NK-92 (cell line): ENCODE results near the gene SCRN3.

Source experiments
- DNase-seq: peaks from one replicate; lab custom pipeline; 2025; ENCODE audit not compliant: unreplicated experiment; lab: John Stamatoyannopoulos, UW

SCRN3 gene

GRCh38 chr2:174477759-174478158 lies 82.2 kb downstream of the SCRN3 start:
- DNase-seq, result no peak
